Panc1 (cell line): ENCODE data around the gene SPEM2. TPM values are rescaled to one million over a fixed set of nuclear protein-coding genes. Genes with fewer than 3 reads are reported as not detected.
A peak's percentile ranks its signal among the peaks of the same experiment; 100 is the strongest.

ENCODE experiments used
- ATAC-seq: fragments of 200-7000 bp; cut with Tn5 transposase; 2 replicates; pipeline ENCODE4 v1.9.1; 2020; ENCODE audit warnings: mild to moderate bottlenecking, moderate library complexity
- BruUV-seq: library from RNA; stranded (reverse); fragments of 400-500 nt; replicated peaks from 2 replicates; lab custom pipeline; 2021; lab: Mats Ljungman, UMichigan
- CTCF ChIA-PET: fragments of 300-600 bp; sonication (Branson Sonifier 250); formaldehyde crosslinking; loops from one replicate; lab custom pipeline; 2022; ENCODE audit warnings: antibody characterized with exemption; lab: Charles Lee
- POLR2A ChIA-PET: fragments of 300-600 bp; sonication (Branson Sonifier 250); formaldehyde crosslinking; loops from one replicate; lab custom pipeline; 2022; ENCODE audit warnings: antibody characterized with exemption; lab: Charles Lee
- DNase-seq: peaks from one replicate; pipeline ENCODE4 v3.0.0-alpha.2; 2010; ENCODE audit warnings: low read depth, low spot score
- H3K27ac ChIP-seq: 2 replicates; pipeline ENCODE4 v1.5.1; 2011; ENCODE audit warnings: mild to moderate bottlenecking, low read length, inconsistent platforms
- H3K27me3 ChIP-seq: fragments of 200-500 bp; sonication (Bioruptor generic); 2 replicates; pipeline ENCODE4 v1.6.0; 2014; ENCODE audit warnings: low read length, inconsistent platforms; ENCODE audit not compliant: control insufficient read depth, insufficient read depth
- H3K36me3 ChIP-seq: fragments of 200-500 bp; sonication (Bioruptor generic); 2 replicates; pipeline ENCODE4 v1.5.1; 2014; ENCODE audit warnings: inconsistent platforms, mild to moderate bottlenecking, low read length, moderate library complexity; ENCODE audit not compliant: control insufficient read depth, insufficient read depth
- H3K4me1 ChIP-seq: 2 replicates; pipeline ENCODE4 v1.5.1; 2011; ENCODE audit warnings: inconsistent platforms, mild to moderate bottlenecking, low read length, moderate library complexity; ENCODE audit not compliant: control insufficient read depth, insufficient read depth
- H3K4me3 ChIP-seq, 2 experiments: 2 replicates each; pipeline ENCODE4 v1.5.1; 2011 to 2012; ENCODE audit warnings: low read depth in 2 of 2, low read length in 2 of 2, mild to moderate bottlenecking in 2 of 2, inconsistent platforms in 1 of 2, moderate library complexity in 1 of 2
- H3K9me3 ChIP-seq: fragments of 200-500 bp; sonication (Bioruptor generic); 2 replicates; pipeline ENCODE4 v1.5.1; 2014; ENCODE audit warnings: low read depth, mild to moderate bottlenecking, inconsistent platforms, low read length, moderate library complexity; ENCODE audit not compliant: control insufficient read depth, insufficient read depth
- POLR2AphosphoS5 ChIP-seq: IDR thresholded peaks from 2 replicates; pipeline ENCODE4 v1.6.1; 2012; ENCODE audit warnings: mild to moderate bottlenecking, low read depth, low read length, moderate library complexity
- REST ChIP-seq, 2 experiments: IDR thresholded peaks; 2 replicates each; pipeline ENCODE4 v1.6.1; 2011 to 2012; ENCODE audit warnings: low read depth in 2 of 2, control low read depth in 1 of 2, low read length in 1 of 2, mild to moderate bottlenecking in 1 of 2, moderate library complexity in 1 of 2; ENCODE audit not compliant: insufficient read depth in 1 of 2
- SIN3A ChIP-seq: IDR thresholded peaks from 2 replicates; pipeline ENCODE4 v1.6.1; 2012; ENCODE audit warnings: low read depth, mild to moderate bottlenecking, low read length, moderate library complexity, borderline replicate concordance; ENCODE audit not compliant: insufficient read depth
- TCF7L2 ChIP-seq: IDR thresholded peaks from 2 replicates; pipeline ENCODE4 v1.6.1; 2011; ENCODE audit warnings: mild to moderate bottlenecking, low read depth, low read length, inconsistent platforms
- in situ Hi-C: cut with HindIII; loops from 2 replicates; pipeline ENCODE4 v1.10.0; 2016; ENCODE audit warnings: low sequenced_read_pairs, low pct_unique_long_range_greater_than_20kb
- intact Hi-C: fragments of 100-400 bp; cut with micrococcal nuclease; formaldehyde crosslinking; loops from one replicate; pipeline ENCODE4 v1.10.0; 2022; ENCODE audit not compliant: unreplicated experiment
- total RNA-seq: library from RNA; stranded (reverse); gene quantifications from one replicate; pipeline ENCODE4 v1.2.1, GENCODE V29; 2021; ENCODE audit not compliant: unreplicated experiment
- TF ChIP-seq, protein P1 (sequence below): fragments of 450-650 bp; IDR thresholded peaks from 2 replicates; pipeline ENCODE4 v1.5.1; 2017; ENCODE audit warnings: mild to moderate bottlenecking

Gene SPEM2
- total RNA-seq, 1 experiment from 2014 or later = not detected

DNA sequence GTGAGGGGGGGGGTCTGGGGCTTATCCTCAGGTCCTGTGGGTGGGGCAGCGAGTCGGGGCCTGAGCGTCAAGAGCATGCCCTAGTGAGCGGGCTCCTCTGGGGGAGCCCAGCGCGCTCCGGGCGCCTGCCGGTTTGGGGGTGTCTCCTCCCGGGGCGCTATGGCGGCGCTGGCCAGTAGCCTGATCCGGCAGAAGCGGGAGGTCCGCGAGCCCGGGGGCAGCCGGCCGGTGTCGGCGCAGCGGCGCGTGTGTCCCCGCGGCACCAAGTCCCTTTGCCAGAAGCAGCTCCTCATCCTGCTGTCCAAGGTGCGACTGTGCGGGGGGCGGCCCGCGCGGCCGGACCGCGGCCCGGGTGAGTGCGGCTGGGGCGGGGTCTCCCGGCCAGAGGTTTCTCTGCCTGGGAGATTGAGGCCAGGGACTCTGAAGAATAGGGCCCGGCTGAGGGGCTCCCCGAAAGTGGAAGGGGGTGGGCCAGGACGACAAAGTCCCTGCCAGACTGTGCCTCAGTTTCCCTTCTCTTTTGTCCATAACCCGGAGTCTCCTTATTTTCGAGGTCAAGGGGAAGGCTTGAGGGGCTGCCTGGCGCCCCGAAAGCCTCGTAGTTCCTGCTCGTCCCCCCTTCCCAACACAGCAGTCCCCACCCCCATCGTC lies 14.2 kb downstream of the SPEM2 start, which contains the start of gene FGF11:
FGF11 (plus strand) TSS at position 51 of the 651 bp plus-strand sequence; CDS start at position 160, 109 bp downstream.
- Histone ChIP-seq H3K27me3 (no peaks in the 10 kb centered on the region), H3K36me3 (no peaks in the 10 kb centered on the region), H3K4me3 (peak within 1 kb of the TSS; percentile 51 to 73), H3K9me3 (no peaks in the 10 kb centered on the region), H3K4me1 (peaks cover 17% of the 10 kb centered on the region), H3K27ac (peak within 1 kb of the TSS; percentile 70)
- in situ Hi-C loops (no loop called here), intact Hi-C loops (loop anchor here (10.0 kb wide), 1 partner anchor 85 kb away; the partner anchor contains the start of genes KCTD11 and TMEM95)
- CTCF ChIA-PET = no interaction called here
- DNase-seq (no peak), ATAC-seq (no peak)
- POLR2A ChIA-PET = interaction anchor here (0.6 kb wide), 1 partner anchor 45 kb away, joined by 4 read pairs; the partner anchor contains the start of gene POLR2A
- BruUV-seq = no TSS peak
- no peak for TF ChIP-seq SIN3A
- TF ChIP-seq, protein P1, sequence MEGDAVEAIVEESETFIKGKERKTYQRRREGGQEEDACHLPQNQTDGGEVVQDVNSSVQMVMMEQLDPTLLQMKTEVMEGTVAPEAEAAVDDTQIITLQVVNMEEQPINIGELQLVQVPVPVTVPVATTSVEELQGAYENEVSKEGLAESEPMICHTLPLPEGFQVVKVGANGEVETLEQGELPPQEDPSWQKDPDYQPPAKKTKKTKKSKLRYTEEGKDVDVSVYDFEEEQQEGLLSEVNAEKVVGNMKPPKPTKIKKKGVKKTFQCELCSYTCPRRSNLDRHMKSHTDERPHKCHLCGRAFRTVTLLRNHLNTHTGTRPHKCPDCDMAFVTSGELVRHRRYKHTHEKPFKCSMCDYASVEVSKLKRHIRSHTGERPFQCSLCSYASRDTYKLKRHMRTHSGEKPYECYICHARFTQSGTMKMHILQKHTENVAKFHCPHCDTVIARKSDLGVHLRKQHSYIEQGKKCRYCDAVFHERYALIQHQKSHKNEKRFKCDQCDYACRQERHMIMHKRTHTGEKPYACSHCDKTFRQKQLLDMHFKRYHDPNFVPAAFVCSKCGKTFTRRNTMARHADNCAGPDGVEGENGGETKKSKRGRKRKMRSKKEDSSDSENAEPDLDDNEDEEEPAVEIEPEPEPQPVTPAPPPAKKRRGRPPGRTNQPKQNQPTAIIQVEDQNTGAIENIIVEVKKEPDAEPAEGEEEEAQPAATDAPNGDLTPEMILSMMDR = no peak
- 0 out of 2 replicates have a peak, but pooled peaks have one; percentile 30 for TF ChIP-seq POLR2AphosphoS5

DNA sequence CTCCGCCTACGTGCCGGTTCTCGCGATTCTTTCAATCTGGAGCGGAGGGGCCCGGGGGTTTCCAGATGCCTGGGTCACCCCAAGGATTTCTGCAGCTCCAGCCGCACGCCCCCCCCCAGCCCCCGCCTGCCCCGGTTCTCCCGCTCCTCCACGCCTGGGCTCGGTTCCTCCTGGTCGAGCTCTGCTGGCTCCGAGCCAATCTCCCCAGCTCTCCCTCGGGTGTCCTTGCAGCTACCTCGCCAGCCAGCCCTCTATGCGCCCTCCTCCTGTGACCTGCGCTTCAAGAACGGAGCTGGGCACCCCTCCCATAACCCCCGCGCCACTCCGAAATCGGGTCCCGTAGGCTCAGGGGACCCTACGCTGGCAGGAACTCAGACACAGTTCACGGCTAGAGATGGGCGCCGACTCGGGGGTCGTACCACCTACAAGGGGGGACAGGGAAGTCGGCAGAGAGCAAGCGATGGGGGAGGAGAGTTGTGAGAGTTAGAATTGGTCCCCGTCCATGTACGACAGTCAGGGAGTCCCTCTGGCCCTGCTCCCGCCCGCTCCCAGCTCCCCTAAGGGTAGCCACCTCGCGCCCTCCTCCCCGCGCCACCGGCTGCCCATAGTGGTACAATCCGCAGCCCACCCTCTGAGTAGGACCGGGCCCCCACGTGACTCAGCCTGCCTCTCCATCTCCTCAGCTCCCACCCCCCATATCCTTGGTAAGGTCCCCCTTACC lies 14.9 kb downstream of the SPEM2 start:
- peak overlapping the region; percentile 51 to 73 for H3K4me3 ChIP-seq
- BruUV-seq = no TSS peak
- intact Hi-C loops (no loop called here), in situ Hi-C loops (no loop called here)
- no peaks in the 10 kb centered on the region for H3K9me3 ChIP-seq
- ChIA-PET POLR2A (no interaction called here), CTCF (no interaction called here)
- peaks cover 18% of the 10 kb centered on the region for H3K4me1 ChIP-seq
- TF ChIP-seq POLR2AphosphoS5 (no peak), REST (IDR thresholded peaks at IDR 0.05; ENCODE audit: insufficient read depth in 1 of 2, low read depth in 2 of 2, low read length in 1 of 2) (no peak), TCF7L2 (no peak), SIN3A (no peak)
- TF ChIP-seq, protein P1 = no peak
- H3K27me3 ChIP-seq = no peaks in the 10 kb centered on the region
- peak overlapping the region; percentile 70 for H3K27ac ChIP-seq
- no peak for ATAC-seq
- no peak for DNase-seq
- no peaks in the 10 kb centered on the region for H3K36me3 ChIP-seq
